Measurements from ENCODE around the gene TMEM14A.

The TMEM14A gene

GRCh38 chr6:52718550-52718949, 47.6 kb downstream of the TMEM14A start:
- no peaks in the 10 kb centered on the region for H3K4me1 ChIP-seq (ENCODE audit: insufficient read depth, low read length, severe bottlenecking)
- TF ChIP-seq EZH2 (IDR thresholded peaks at IDR 0.05; ENCODE audit: borderline replicate concordance, low read length) (no peak), CTCF (IDR thresholded peaks at IDR 0.05; ENCODE audit: low read length) (no peak)

GRCh38 chr6:52720321-52720720, 49.4 kb downstream of the TMEM14A start:
- no peak overlapping the region for H3K27ac ChIP-seq (ENCODE audit: low read depth, low read length, poor library complexity, severe bottlenecking)
- H3F3A ChIP-seq (ENCODE audit: insufficient read depth, low read length): no peaks in the 10 kb centered on the region
- H3K9me3 ChIP-seq (ENCODE audit: low read length): no peaks in the 10 kb centered on the region
- no peaks in the 10 kb centered on the region; the same call in 1 of the 2 replicates for H3K27me3 ChIP-seq (ENCODE audit: insufficient read depth, low read length)
- no peaks in the 10 kb centered on the region for H3K36me3 ChIP-seq (ENCODE audit: insufficient read depth, low read length)
- no peak for TF ChIP-seq CTCF (IDR thresholded peaks at IDR 0.05; ENCODE audit: low read length)
- TF ChIP-seq EZH2 (IDR thresholded peaks at IDR 0.05; ENCODE audit: borderline replicate concordance, low read length): no peak
- no peak overlapping the region for H3K4me2 ChIP-seq (ENCODE audit: low read length)
- no peaks in the 10 kb centered on the region for H3K79me2 ChIP-seq (ENCODE audit: insufficient read depth, low read length)
- H3K4me1 ChIP-seq (ENCODE audit: insufficient read depth, low read length, severe bottlenecking): peaks cover 7% of the 10 kb centered on the region
- H2AFZ ChIP-seq (ENCODE audit: low read length): no peak overlapping the region
- H3K9me2 ChIP-seq (ENCODE audit: low read depth, low read length): no peaks in the 10 kb centered on the region
- H3K9ac ChIP-seq (ENCODE audit: low read length): no peak overlapping the region
- H3K4me3 ChIP-seq (ENCODE audit: low read depth, low read length, poor library complexity, severe bottlenecking): no peak overlapping the region
- H4K20me1 ChIP-seq (ENCODE audit: insufficient read depth, low read length): no peaks in the 10 kb centered on the region

More at GRCh38 chr6:52718550-52718949, 47.6 kb downstream of the TMEM14A start:
- no peaks in the 10 kb centered on the region for H3K9me3 ChIP-seq (ENCODE audit: low read length)
- no peaks in the 10 kb centered on the region for H3K36me3 ChIP-seq (ENCODE audit: insufficient read depth, low read length)
- H3K9ac ChIP-seq (ENCODE audit: low read length): no peak overlapping the region
- no peak overlapping the region for H3K4me3 ChIP-seq (ENCODE audit: low read depth, low read length, poor library complexity, severe bottlenecking)
- H3K79me2 ChIP-seq (ENCODE audit: insufficient read depth, low read length): no peaks in the 10 kb centered on the region
- H3K4me2 ChIP-seq (ENCODE audit: low read length): no peak overlapping the region
- no peaks in the 10 kb centered on the region; the same call in 1 of the 2 replicates for H3K27me3 ChIP-seq (ENCODE audit: insufficient read depth, low read length)
- no peaks in the 10 kb centered on the region for H3K9me2 ChIP-seq (ENCODE audit: low read depth, low read length)
- no peaks in the 10 kb centered on the region for H3F3A ChIP-seq (ENCODE audit: insufficient read depth, low read length)
- H2AFZ ChIP-seq (ENCODE audit: low read length): no peak overlapping the region
- H4K20me1 ChIP-seq (ENCODE audit: insufficient read depth, low read length): no peaks in the 10 kb centered on the region
- no peak overlapping the region for H3K27ac ChIP-seq (ENCODE audit: low read depth, low read length, poor library complexity, severe bottlenecking)

- H3K27me3 ChIP-seq (ENCODE audit: insufficient read depth, low read length): no peaks in the 10 kb centered on the region; the same call in 1 of the 2 replicates
- H3K4me2 ChIP-seq (ENCODE audit: low read length): no peak overlapping the region
- H3K9me3 ChIP-seq (ENCODE audit: low read length): no peaks in the 10 kb centered on the region
- peaks cover 18% of the 10 kb centered on the region for H3K4me1 ChIP-seq (ENCODE audit: insufficient read depth, low read length, severe bottlenecking)
- no peaks in the 10 kb centered on the region for H3K9me2 ChIP-seq (ENCODE audit: low read depth, low read length)
- H4K20me1 ChIP-seq (ENCODE audit: insufficient read depth, low read length): no peaks in the 10 kb centered on the region
- no peak overlapping the region for H3K27ac ChIP-seq (ENCODE audit: low read depth, low read length, poor library complexity, severe bottlenecking)
- no peaks in the 10 kb centered on the region for H3F3A ChIP-seq (ENCODE audit: insufficient read depth, low read length)
- no peak overlapping the region for H3K4me3 ChIP-seq (ENCODE audit: low read depth, low read length, poor library complexity, severe bottlenecking)
- H3K9ac ChIP-seq (ENCODE audit: low read length): no peak overlapping the region
- H3K36me3 ChIP-seq (ENCODE audit: insufficient read depth, low read length): no peaks in the 10 kb centered on the region
- no peaks in the 10 kb centered on the region for H3K79me2 ChIP-seq (ENCODE audit: insufficient read depth, low read length)
- no peak overlapping the region for H2AFZ ChIP-seq (ENCODE audit: low read length)
- no peak for TF ChIP-seq EZH2 (IDR thresholded peaks at IDR 0.05; ENCODE audit: borderline replicate concordance, low read length)
- TF ChIP-seq CTCF (IDR thresholded peaks at IDR 0.05; ENCODE audit: low read length): no peak
These were observed 53.1 kb downstream of the TMEM14A start for GRCh38 chr6:52724042-52724405.
